ENCODE data around the gene HTRA2. TPM values are rescaled to one million over a fixed set of nuclear protein-coding genes. Genes with fewer than 3 reads are reported as not detected.

The HTRA2 gene
- total and polyA plus RNA-seq, 4 donors, result 13.3 to 81.8 (median 18.5) TPM

DNA sequence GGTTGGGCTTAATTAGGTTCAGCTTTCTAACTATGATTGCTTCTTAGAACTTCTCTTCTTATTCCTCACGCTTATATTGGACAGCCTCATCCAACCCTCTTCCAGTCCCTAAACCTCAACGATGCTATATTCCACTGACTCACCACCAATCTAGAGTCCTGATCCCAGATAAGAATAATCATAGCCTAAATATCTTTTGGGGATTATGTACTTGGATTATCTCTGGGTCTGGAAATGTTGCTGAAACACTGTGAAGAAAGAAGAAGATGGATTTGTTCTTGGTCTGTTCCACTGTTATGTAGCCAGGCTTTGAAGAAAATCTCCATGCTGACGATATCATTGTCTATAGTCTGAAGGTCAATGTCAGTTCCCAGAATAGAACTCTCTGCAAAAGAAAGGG, 51.7 kb downstream of the HTRA2 start:
- H3K9ac ChIP-seq (ENCODE audit: low read depth in 1 of 2, low read length in 2 of 2), result no peak overlapping the region
- no peak overlapping the region for H3K27ac ChIP-seq (ENCODE audit: low read depth in 1 of 2, low read length in 2 of 2)
- no peaks in the 10 kb centered on the region for H3K9me3 ChIP-seq (ENCODE audit: control insufficient read depth in 4 of 4, low read length in 3 of 4)
- H3K4me1 ChIP-seq (ENCODE audit: control insufficient read depth in 4 of 4, insufficient read depth in 4 of 4, low read length in 3 of 4), result no peaks in the 10 kb centered on the region
- H3K27me3 ChIP-seq (ENCODE audit: control insufficient read depth in 4 of 4, insufficient read depth in 4 of 4, low read length in 3 of 4), result no peaks in the 10 kb centered on the region
- WGBS, result 83% methylated on average over 3 of the region's 3 CpGs
- TF ChIP-seq JUND (IDR thresholded peaks at IDR 0.05), result no peak
- no peak for TF ChIP-seq FOXA1 (IDR thresholded peaks at IDR 0.05)
- no peak for TF ChIP-seq GABPA (IDR thresholded peaks at IDR 0.05 in 1 of 2, conservative IDR thresholded peaks at IDR 0.05 in 1 of 2)
- TF ChIP-seq ZBTB33 (IDR thresholded peaks at IDR 0.05), result no peak
- no peak for TF ChIP-seq RXRA (IDR thresholded peaks at IDR 0.05)
- no peak for TF ChIP-seq HNF4A (conservative IDR thresholded peaks at IDR 0.05)
- TF ChIP-seq ATF3 (IDR thresholded peaks at IDR 0.05), result no peak
- TF ChIP-seq CTCF (IDR thresholded peaks at IDR 0.05; ENCODE audit: low read depth, low read length, missing input control), result no peak
- TF ChIP-seq FOXA2 (IDR thresholded peaks at IDR 0.05), result no peak
- no peak for TF ChIP-seq RAD21 (IDR thresholded peaks at IDR 0.05)
- TF ChIP-seq EGR1 (IDR thresholded peaks at IDR 0.05; ENCODE audit: low read depth in 2 of 2), result no peak
- H3K36me3 ChIP-seq (ENCODE audit: control insufficient read depth in 4 of 4, insufficient read depth in 3 of 4, low read depth in 1 of 4, low read length in 3 of 4), result no peaks in the 10 kb centered on the region
- DNase-seq (ENCODE audit: low spot score), result no peak
- H3K4me3 ChIP-seq (ENCODE audit: low read depth in 1 of 3, low read length in 3 of 3), result no peak overlapping the region

- H3K4me3 ChIP-seq (ENCODE audit: low read depth in 1 of 3, low read length in 3 of 3), result no peak overlapping the region
- 73% methylated on average over 2 of the region's 2 CpGs for WGBS
- TF ChIP-seq ZBTB33 (IDR thresholded peaks at IDR 0.05) (no peak), HNF4A (conservative IDR thresholded peaks at IDR 0.05) (no peak), RXRA (IDR thresholded peaks at IDR 0.05) (no peak)
- H3K36me3 ChIP-seq (ENCODE audit: control insufficient read depth in 4 of 4, insufficient read depth in 3 of 4, low read depth in 1 of 4, low read length in 3 of 4), result no peaks in the 10 kb centered on the region
- H3K27me3 ChIP-seq (ENCODE audit: control insufficient read depth in 4 of 4, insufficient read depth in 4 of 4, low read length in 3 of 4), result no peaks in the 10 kb centered on the region
- H3K27ac ChIP-seq (ENCODE audit: low read depth in 1 of 2, low read length in 2 of 2), result no peak overlapping the region
- no peaks in the 10 kb centered on the region for H3K4me1 ChIP-seq (ENCODE audit: control insufficient read depth in 4 of 4, insufficient read depth in 4 of 4, low read length in 3 of 4)
- H3K9ac ChIP-seq (ENCODE audit: low read depth in 1 of 2, low read length in 2 of 2), result no peak overlapping the region
- no peak for DNase-seq (ENCODE audit: low spot score)
- H3K9me3 ChIP-seq (ENCODE audit: control insufficient read depth in 4 of 4, low read length in 3 of 4), result no peaks in the 10 kb centered on the region
Observed at GRCh38 chr2:74582184-74582583, 52.5 kb downstream of the HTRA2 start.

Other genes with a start within 250 kb of the HTRA2 start
- gene SLC4A5, start 186.5 kb upstream of the HTRA2 start, total RNA-seq, result under 1 TPM; 0.42 to 0.50 TPM
- gene SLC4A5, start 186.5 kb upstream of the HTRA2 start, polyA plus RNA-seq, result under 1 TPM; 0.12 to 0.15 TPM
- gene DCTN1, start 149.6 kb upstream of the HTRA2 start, total RNA-seq, result 10 to 100 TPM; 34.8 to 40.9 TPM
- gene DCTN1, start 149.6 kb upstream of the HTRA2 start, polyA plus RNA-seq, result 10 to 100 TPM; 29.7 to 32.1 TPM
- gene C2orf81, start 108.3 kb upstream of the HTRA2 start, total RNA-seq, result under 1 TPM; 0.08 to 0.23 TPM
- gene C2orf81, start 108.3 kb upstream of the HTRA2 start, polyA plus RNA-seq, result under 1 TPM; 0.35 to 0.44 TPM
- gene WDR54, start 108.2 kb upstream of the HTRA2 start, total RNA-seq, result 1 to 10 TPM; 1.7 to 4.2 TPM
- gene WDR54, start 108.2 kb upstream of the HTRA2 start, polyA plus RNA-seq, result 1 to 10 TPM; 3.0 to 3.2 TPM
- 10 to 100 TPM; 27.8 to 98.0 TPM for gene RTKN, start 88.0 kb upstream of the HTRA2 start, total RNA-seq
- gene RTKN, start 88.0 kb upstream of the HTRA2 start, polyA plus RNA-seq, result 10 to 100 TPM; 54.4 to 91.7 TPM
- 10 to 100 TPM in 1 of 2 donors, 1 to 10 TPM in 1; 7.0 to 14.8 TPM for gene INO80B, start 74.8 kb upstream of the HTRA2 start, total RNA-seq
- 10 to 100 TPM in 1 of 2 donors, 1 to 10 TPM in 1; 2.7 to 14.0 TPM for gene INO80B, start 74.8 kb upstream of the HTRA2 start, polyA plus RNA-seq
- gene WBP1, start 71.5 kb upstream of the HTRA2 start, total RNA-seq, result 10 to 100 TPM; 23.5 to 26.2 TPM
- gene WBP1, start 71.5 kb upstream of the HTRA2 start, polyA plus RNA-seq, result 10 to 100 TPM; 19.2 to 45.0 TPM
- 10 to 100 TPM; 23.4 to 50.0 TPM for gene MOGS, start 64.6 kb upstream of the HTRA2 start, total RNA-seq
- gene MOGS, start 64.6 kb upstream of the HTRA2 start, polyA plus RNA-seq, result 10 to 100 TPM; 21.2 to 38.6 TPM
- gene MRPL53, start 57.3 kb upstream of the HTRA2 start, total RNA-seq, result 10 to 100 TPM; 12.6 to 21.0 TPM
- gene MRPL53, start 57.3 kb upstream of the HTRA2 start, polyA plus RNA-seq, result 10 to 100 TPM; 51.1 to 72.5 TPM
- 10 to 100 TPM; 13.4 to 28.3 TPM for gene CCDC142, start 46.9 kb upstream of the HTRA2 start, total RNA-seq
- gene CCDC142, start 46.9 kb upstream of the HTRA2 start, polyA plus RNA-seq, result 1 to 10 TPM; 5.1 to 8.3 TPM
- 10 to 100 TPM in 1 of 2 donors, 1 to 10 TPM in 1; 9.9 to 26.4 TPM for gene TTC31, start 46.9 kb upstream of the HTRA2 start, total RNA-seq
- gene TTC31, start 46.9 kb upstream of the HTRA2 start, polyA plus RNA-seq, result 10 to 100 TPM; 15.3 to 16.3 TPM
- 1 to 10 TPM in 1 of 2 donors, under 1 TPM in 1; 0.84 to 2.7 TPM for gene LBX2, start 30.3 kb upstream of the HTRA2 start, total RNA-seq
- gene LBX2, start 30.3 kb upstream of the HTRA2 start, polyA plus RNA-seq, result 1 to 10 TPM; 2.3 to 2.8 TPM
- gene PCGF1, start 22.2 kb upstream of the HTRA2 start, total RNA-seq, result 10 to 100 TPM in 1 of 2 donors, 1 to 10 TPM in 1; 3.3 to 11.1 TPM
- 10 to 100 TPM; 10.6 to 12.5 TPM for gene PCGF1, start 22.2 kb upstream of the HTRA2 start, polyA plus RNA-seq
- gene TLX2, start 15.5 kb upstream of the HTRA2 start, total RNA-seq, result not detected
- not detected for gene TLX2, start 15.5 kb upstream of the HTRA2 start, polyA plus RNA-seq
- 1 to 10 TPM in 1 of 2 donors, under 1 TPM in 1; 0.08 to 1.0 TPM for gene DQX1, start 3.7 kb upstream of the HTRA2 start, total RNA-seq
- under 1 TPM in 1 of 2 donors, not detected in 1; 0.05 TPM for gene DQX1, start 3.7 kb upstream of the HTRA2 start, polyA plus RNA-seq
- 100 to 1,000 TPM in 1 of 2 donors, 10 to 100 TPM in 1; 62.6 to 126 TPM for gene AUP1, start 227 bp upstream of the HTRA2 start, total RNA-seq
- 100 to 1,000 TPM in 1 of 2 donors, 10 to 100 TPM in 1; 96.4 to 122 TPM for gene AUP1, start 227 bp upstream of the HTRA2 start, polyA plus RNA-seq
- gene LOXL3, start 24.0 kb downstream of the HTRA2 start, total RNA-seq, result 1 to 10 TPM; 1.6 to 2.8 TPM
- gene LOXL3, start 24.0 kb downstream of the HTRA2 start, polyA plus RNA-seq, result under 1 TPM; 0.31 to 0.98 TPM
- gene DOK1, start 24.8 kb downstream of the HTRA2 start, total RNA-seq, result 1 to 10 TPM; 4.6 to 8.6 TPM
- 1 to 10 TPM; 2.0 to 3.6 TPM for gene DOK1, start 24.8 kb downstream of the HTRA2 start, polyA plus RNA-seq
- under 1 TPM; under 0.01 to 0.09 TPM for gene M1AP, start 118.4 kb downstream of the HTRA2 start, total RNA-seq
- gene M1AP, start 118.4 kb downstream of the HTRA2 start, polyA plus RNA-seq, result under 1 TPM; 0.06 to 0.38 TPM
- 1 to 10 TPM in 1 of 2 donors, under 1 TPM in 1; 0.92 to 1.1 TPM for gene SEMA4F, start 124.3 kb downstream of the HTRA2 start, total RNA-seq
- under 1 TPM; 0.57 to 0.99 TPM for gene SEMA4F, start 124.3 kb downstream of the HTRA2 start, polyA plus RNA-seq

All from liver (tissue), 9 donors.